Mucosa of gallbladder (tissue), 1 donor: Measurements from ENCODE around the gene SLC2A10. TPM values are rescaled to one million over a fixed set of nuclear protein-coding genes. Genes with fewer than 3 reads are reported as not detected.

Source experiments
- DNase-seq: peaks from one replicate; pipeline ENCODE4 v3.0.0-alpha.2; 2020; ENCODE audit warnings: low spot score
- total RNA-seq: library from RNA; stranded (reverse); gene quantifications from one replicate; pipeline ENCODE4 v1.2.1, GENCODE V29; 2021
- donor health status: DM: no; HTN: no; CAD: no.

The SLC2A10 gene
- total RNA-seq, 1 donor from 2014 or later: 21.8 TPM

DNA sequence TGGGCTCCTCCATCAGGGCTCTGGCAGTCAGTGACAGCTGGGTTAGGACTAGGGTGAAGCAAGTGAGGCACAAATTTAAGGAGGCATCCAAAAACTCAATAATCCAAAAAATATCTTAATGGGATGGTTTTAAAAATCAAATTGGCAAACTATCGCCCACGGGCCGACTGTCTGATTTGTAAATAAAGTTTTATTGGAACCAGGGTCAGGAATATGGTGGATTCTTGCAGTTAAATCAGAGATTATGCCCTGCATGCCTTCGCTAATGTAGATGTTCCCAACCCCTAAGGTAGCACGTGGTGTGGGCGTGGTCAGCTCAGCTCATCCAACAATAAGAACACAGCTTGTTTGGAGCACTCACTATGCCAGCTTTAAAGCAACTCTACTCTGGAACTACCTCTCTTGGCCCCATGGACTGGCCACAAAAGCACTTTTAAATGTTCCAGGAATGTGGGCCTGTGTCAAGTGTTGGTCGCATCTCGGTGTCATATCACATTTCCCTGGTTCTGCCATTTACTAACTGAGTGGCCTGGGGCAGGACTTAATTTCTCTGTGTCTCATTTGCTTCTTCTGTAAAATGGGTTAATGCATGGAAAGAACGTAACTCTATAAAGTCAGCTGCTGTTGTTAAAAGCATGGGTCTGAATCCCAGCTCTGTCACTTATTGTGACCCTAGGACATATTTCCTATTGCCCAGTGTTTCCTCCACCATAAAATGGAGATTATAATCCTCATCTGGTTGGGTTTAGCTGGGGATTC, 27.2 kb upstream of the SLC2A10 start:
- no peak for DNase-seq

DNA sequence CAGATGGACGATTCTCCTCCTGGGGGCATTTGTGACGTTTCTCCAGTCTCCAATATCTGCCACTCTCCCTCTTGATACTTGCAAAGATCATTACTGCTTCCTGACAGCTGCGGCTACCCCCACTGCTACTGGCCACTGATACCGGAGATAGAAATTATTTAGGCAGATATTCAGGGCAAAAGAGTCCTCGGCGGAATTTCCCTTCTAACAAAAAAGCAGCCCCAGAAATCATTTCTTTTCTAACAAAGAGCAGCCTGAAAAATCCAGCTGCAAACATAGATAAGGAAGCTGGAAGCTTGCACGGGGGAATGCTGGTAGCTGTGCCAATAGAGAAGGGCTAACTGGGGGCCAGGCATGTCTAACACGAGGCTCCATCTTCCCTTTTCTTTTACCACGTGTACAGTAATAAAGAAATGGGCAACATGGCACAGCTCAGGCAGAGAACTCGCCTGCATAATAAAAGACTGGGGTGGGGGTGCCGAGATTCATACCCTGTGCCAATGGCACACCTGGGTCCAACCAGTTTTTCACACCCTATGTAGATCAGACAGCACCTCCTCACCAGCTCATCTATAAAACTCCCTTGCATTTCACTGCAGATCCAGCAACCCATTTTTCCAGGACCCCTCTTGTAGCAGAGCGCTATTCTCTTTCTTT, 26.3 kb upstream of the SLC2A10 start:
- no peak for DNase-seq

DNA sequence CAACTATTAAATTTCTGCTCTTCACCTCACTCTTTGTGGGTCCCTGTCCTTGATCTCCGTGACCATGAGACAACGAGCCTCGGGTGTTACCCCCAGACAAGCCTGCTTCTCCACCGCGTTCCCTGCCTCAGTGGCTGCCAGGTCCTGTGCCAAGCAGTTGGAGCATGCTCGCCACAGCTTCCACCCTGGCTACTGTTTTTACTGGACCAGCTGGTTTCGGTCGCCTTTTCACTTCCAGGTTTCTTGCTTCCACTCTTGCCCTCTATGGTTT, 25.8 kb upstream of the SLC2A10 start:
- no peak for DNase-seq

DNA sequence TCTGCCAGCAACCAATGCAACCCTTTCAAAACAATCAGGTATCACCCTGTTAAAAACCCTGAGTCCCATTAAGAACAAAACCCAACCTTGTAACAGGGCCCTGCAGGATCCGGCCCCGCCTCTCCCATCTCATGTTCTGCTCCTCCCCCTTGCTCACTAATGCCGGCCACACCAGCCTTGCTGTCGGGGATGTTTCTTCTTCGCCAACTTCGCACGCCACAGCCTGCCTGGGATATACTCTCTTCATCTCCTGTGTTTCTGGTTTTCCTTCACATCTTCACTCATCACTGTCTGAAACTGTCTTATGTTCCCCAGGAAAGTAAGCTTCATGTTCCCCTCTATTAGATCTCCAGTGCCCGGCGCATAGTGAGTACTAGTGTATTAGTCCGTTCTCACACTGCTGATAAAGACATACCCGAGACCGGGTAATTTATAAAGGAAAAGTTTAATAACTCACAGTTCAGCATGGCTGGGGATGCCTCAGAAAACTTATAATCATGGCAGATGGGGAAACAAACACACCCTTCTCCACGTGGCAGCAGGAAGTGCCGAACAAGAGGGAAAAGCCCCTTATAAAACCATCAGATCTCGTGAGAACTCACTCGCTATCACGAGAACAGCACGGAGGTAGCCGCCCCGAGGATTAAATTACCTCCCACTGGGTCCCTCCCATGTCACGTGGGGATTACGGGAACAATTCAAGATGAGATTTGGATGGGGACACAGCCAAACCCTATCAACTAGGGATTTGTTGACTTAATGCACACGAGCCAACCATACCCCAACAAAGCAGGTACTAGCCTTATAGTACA, 25.3 kb upstream of the SLC2A10 start:
- DNase-seq: peak; percentile 37

DNA sequence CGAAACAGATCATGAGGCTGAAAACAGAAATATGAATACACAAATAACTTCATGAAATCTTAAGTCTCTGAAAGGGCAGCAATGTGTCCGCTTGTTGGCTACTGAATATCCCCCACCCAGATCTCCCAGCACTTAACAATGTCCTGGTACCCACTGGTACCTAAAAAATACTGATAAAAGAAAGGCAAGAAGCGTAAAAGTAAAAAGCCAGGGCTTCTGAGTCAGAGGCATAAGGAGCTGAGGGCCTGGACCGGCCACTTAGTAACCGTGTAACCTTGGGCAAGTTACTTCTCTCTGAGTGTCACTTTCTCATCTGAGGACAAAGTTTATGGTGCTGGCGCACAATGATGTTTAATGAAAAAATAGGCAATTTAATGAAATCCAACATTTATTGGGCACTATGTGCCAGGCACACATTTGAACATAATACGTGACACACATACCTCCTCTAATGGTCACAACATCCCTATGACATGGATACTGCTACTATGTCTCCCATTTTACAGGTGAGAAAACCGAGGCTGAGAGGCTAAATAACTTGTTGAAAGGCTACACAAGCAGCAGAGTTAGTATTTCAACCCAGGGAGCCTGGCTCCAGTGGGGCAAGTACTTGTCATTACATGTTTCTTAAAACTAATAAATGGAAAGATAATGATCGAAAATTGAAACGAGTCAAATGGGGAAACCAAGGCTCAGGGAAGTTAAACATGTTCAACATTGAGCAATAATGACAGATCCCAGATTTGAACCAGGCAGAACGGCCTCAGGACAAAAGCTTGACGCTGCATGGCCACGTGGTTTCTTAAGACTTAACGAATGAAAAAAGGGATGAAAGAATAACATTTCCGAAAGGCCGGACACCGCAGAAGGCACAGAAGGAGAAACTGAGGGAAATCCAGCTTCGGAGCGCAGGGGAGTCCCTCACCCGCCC, 21.0 kb upstream of the SLC2A10 start:
- no peak for DNase-seq

DNA sequence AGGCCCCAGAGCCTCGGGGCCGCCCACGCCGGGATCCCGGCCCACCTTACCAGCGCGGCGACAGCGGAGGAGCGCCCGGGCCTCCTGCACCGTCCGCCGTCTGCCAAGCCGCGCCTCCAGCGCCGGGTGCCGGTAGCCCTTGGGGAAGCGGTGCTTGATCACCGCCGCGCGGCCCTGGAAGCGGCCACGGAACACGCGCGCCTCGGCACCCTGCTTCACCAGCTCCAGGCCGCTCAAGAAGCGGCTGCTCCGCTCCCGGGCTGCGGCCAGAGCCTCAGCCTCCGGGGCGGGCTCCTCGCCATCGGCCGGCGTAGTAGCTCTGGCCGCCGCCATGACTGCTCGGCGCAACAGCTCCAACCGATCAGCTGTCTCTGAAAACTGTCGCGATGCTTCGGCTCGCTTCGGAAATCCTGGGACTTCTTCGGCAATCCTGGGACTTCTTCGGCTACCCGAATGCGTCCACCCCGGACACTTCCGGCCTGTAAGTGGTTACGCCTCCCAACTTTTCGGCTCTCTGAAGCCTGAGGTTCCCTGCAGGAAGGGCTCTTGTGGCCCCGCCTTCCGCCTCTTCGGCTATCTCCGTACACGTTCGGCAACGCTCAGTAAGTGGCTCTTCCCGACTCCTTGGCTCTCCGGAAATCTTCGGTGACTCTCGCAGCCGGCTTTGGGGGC, 20.2 kb upstream of the SLC2A10 start, which contains the start of gene TP53RK:
TSS of gene TP53RK (minus strand) at position 363 of the 672 bp plus-strand sequence. CDS start at position 333, 30 bp downstream.
- DNase-seq: peak; percentile 100

DNA sequence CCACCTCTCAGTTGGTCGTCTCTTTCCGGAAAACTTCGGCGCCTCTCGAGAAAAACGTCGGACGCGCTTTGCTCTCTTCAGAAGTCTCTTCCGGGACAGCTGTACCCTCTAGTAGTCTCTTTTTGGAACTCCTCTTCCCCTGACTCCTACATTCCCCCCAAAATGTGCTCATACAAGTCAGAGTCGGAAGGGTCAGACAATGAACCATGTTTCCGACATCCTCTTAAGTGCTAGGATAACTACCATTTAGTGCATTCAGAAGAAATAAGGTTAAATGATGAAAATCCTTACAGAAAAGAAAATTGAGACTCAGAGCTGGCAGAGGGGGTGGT, 19.7 kb upstream of the SLC2A10 start:
- no peak for DNase-seq

DNA sequence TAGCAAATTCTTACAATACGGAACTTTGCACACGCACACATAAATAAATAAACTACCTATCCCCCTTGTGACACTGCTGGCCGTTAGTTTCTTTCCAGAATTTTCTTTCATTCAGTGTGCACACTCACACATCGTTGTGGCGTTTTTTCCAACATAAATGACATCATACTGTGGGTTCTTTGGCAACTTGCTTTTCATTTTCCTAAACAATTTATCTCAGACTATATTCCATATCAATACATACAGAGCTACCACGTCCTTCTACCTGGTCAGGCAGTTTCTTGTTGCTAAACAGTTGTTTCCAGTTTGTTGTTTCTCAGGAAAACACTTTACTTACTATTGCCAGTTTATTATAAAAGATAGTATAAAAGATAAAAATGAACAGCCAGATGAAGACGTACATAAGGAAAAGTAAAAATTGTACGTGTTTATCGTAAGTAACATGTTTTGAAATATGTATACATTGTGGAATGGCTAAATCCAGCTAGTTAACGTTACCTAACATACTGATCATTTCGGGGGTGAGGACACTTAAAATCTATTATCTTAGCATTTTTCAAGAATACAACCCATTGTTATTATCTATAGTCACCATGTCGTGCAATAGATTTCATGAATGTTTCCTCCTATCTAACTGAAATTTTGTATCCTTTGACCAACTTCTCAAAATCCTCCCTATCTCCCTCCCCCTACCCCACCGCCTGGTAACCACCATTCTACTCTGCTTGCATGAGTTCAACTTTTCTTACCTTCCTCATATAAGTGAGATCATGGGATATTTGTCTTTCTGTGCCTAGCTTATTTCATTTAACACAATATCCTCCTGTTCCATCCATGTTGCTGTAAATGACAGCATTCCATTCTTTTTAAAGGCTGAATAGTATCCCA, 19.0 kb upstream of the SLC2A10 start:
- no peak for DNase-seq

DNA sequence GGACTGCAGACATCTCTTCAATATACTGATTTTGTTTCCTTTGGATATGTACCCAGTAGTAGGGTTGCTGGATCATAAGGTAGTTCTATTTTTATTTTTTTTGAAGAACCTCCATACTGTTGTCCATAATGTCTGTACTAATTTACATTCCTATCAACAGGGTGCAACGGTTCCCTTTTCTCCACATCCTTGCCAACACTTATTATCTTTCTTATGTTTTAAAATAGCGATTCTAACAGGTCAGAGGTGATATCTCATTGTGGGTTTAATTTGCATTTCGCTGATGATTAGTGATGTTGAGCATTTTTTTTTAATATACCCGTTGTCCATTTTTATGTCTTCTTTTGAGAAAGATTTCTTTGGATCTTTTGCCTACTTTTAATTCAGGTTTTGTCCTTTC, 18.3 kb upstream of the SLC2A10 start:
- no peak for DNase-seq

DNA sequence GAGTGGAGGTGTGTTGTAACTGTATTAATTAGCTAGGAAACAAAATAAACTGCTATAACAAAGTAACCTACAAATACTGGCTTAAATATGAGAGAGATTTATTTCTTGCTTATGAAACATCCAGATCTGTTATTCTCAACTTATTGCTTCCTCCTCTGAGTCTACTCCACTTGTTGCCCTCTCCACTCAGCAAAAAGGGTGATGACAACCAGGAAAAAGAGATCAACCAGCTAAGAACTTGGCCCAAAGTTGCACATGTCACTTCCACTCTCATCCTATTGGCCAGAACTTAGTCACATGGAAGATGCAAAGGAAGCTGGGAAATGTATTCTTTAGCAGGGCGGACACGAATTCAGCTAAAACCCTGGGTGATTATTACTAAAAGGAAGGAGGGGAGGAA, 15.0 kb upstream of the SLC2A10 start:
- no peak for DNase-seq

DNA sequence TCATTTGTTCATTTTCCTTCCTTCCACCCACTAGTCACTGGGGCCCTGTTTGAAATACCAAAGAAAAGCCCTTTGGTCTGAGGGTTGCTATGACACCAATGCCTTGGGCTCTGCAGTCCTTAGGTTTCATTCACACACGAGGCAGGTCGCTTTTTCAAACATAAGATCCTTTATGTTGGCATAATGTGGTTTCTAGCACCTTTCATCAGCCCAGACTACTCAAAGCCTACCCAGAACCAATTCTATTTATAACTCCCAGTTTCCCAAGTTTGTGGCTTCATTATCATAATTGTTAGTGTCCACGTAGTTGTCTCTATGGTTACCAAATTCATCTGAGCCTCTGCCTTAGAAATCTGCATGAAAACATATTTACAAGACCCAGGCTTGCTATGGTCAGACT, 13.6 kb upstream of the SLC2A10 start:
- no peak for DNase-seq

DNA sequence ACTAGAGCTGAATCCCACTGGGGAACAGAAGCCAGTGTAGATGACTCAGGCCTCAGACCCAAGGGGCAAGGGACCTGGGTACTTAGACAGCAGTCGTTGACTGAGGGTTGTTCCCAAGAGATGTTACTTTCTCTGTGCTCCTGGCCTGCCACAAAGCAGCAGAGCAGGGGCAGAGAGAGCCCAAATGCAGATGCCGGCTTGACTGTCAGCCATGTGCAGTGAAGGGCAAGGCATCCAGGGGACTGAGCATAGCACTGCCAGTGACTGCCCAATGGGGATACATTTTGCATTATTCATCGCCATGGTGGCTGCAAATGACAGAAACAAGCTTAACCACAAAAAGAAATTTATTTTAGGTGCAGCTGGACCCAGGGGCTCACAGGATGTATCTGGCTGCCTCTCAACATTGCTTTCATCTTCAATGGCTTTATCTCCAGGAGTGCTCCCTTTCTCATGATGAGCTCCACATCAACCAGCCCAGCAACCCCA, 12.6 kb upstream of the SLC2A10 start:
- no peak for DNase-seq

DNA sequence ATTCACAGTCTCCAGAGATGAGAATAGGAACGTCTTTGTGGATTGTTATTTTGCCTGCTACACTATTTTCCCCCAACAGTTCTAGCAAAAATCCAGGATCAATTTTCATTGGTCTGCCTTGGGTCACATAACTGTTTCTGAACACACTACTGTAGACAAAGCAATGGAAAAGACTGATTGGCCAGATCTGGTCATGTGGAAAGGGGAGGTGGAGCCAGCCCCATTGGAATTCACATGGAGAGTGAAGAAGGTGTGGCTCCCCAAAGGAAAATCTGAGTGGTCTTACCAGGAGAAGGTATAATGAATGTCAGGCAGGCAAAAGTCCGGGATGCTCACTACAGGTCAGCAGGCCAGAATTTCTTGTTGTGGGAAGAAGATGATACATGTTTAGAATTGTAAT, 10.7 kb upstream of the SLC2A10 start:
- no peak for DNase-seq

DNA sequence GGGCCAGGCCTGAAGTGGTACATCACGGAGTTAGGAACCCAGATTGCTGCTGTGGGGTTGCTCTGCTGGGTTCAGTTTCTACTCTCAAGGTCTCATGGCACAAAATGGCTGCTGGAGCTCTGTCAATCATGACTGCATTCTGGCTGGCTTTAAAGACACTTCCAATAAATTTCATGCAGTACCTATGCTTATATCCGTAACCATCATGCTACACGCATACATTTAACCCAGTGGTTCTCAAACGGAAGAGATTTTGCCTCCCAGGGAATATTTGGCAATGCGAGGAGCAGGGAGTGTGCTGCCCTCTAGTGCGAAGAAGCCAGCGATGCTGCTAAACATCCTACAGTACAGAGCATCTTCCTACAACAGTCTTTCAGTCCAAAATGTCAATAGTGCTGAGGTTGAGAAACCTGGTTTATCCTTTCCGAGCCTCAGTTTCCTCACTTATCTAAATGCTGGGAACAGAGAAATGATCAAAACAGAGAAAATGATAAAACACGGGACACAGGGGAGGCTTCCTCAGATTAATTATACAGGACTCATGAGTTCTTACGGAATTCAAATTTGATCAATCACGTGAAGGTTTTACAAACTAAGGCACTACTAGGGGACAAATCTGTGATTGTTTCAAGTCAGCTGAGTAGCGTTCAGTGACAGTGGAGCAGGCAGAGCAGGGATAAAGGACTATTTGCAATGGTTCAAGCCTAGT, 9.6 kb upstream of the SLC2A10 start:
- no peak for DNase-seq

DNA sequence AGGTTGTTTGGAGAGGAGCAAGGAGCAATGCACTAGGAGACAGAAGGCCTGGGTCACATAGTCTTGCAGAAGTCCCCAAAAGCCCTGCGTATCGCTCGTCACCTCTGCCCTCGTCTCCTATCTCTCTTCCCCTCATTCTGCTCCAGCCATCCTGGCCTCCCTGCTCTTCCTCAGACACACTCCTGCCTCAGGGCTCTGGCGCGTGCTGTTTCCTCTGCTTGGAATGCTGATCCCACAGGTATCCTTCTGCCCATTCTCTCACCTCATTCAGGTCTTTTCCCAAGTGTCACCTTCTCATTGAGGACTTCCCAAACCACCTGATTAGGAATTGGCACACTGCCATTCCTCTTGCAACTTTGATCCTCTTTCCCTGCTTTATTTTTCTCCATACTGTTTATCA, 9.0 kb upstream of the SLC2A10 start:
- DNase-seq: no peak

DNA sequence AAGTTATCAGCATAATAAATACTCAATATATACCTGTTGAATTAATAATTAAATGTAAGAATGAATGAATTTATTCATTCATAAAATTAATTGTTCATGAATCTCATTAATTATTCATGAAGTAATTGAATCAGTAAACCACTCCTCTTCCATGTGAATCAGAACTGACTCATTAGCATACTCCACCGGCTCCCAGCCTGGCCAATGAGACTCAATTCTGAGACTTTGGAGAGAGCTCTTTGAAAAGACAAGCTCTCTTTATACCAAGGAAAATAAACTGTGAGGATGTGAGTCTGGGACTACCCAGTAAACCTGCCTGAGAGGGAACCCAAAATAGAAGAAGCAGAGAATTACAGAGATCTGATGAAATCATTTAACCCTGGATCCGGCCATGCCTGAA, 8.4 kb upstream of the SLC2A10 start:
- DNase-seq: no peak

DNA sequence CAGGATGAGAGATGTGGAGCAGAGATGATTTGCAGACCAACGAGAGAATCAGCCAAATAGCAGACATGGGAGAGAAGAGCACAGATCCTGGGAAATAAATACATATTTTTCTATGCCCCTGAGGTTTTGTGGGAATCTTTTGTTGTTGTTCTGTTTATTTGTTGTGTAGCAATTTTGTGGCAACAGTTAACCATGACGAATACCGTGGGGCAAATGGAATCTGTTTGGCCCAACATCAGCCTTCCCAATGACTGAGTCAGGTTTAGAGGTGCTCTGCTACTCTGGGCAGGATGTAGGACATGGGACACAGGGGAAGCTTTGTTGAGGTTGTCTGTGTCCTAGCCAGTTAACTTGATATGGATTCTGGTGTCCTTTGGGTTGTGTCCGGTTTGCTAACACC, 7.9 kb upstream of the SLC2A10 start:
- no peak for DNase-seq

DNA sequence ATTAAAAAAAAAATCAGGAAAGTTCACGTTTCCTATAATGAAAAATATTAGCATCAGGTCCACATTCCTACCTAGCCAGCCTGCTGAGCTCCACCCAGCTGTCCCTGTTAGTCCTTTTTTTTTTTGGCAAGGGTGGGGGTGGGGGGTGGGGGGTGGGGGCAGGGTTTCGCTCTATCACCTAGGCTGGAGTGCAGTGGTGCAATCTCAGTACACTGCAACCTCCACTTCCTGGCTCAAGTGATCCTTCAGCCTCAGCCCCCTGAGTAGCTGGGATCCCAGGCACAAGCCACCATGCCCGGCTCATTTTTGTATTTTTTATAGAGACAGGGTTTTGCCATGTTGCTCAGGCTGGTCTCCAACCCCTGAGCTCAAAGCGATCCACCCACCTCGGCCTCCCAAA, 7.5 kb upstream of the SLC2A10 start:
- no peak for DNase-seq

DNA sequence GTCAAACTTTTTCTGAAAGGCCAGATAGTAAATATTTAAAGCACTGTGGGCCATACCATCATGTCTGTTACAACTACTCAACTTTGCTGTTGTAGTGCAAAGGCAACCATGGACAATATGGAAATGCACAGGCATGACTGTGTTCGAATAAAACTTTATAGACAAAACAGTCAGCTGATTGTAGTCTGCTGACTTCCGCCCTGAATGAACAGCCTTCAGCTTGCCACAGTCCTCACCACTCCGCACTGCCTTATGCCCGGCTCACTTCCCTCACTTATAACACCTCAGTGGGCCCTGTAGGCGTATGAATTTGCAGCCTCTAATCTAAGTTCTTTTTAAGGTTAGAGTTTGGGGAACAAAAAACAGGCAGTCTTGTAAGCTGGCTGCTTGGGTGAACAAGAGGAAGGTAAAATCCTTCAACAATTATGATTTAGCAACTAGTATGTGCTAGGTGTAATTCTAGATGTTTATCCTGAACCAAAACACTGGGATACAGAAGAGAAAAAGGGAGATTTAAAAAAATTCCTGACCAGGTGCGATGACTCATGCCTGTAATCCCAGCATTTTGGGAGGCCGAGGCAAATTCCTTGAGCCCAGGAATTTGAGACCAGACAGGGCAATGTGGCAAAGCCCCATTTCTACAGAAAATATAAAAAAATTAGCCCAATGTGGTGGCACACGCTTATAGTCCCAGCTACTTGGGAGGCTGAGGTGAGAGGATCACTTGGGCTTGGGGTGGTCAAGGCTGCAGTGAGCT, 6.8 kb upstream of the SLC2A10 start:
- DNase-seq: no peak
